GM18508 (cell line): Measurements from ENCODE around the gene C1QL4.
"Not testable (repeated sequence)": the region's sequence is repeated elsewhere in the genome, so short reads cannot be mapped to it uniquely, and the experiment has no call there.

Source experiments
- ATAC-seq: cut with Tn5 transposase; IDR thresholded peaks from one replicate; pipeline ENCODE4 v1.9.1; 2021; ENCODE audit warnings: moderate number of reproducible peaks; ENCODE audit not compliant: insufficient read depth, unreplicated experiment

The C1QL4 gene

GRCh38 chr12:49334681-49335080 is 2.3 kb downstream of the C1QL4 start:
- ATAC-seq: no peak

DNA sequence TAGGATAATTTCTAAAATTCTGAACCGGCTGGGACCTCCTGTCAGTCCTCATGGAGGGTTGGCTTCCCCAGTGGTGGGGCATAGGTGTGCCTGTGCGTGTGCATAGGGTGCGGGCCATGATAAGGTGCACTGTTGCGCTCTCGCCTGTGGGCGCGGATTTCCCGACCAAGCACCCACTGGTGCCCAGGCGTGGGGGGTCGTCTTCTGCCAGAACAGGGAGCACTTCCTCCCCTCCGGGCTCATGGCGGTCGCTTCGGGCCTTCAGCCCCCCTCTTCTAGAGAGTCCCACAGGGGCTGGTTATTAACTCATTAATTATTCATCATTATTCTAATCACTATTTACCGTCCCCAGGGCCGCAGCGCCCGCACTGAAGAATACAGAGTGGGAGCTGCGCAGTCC is 2.8 kb downstream of the C1QL4 start:
- no peak for ATAC-seq

GRCh38 chr12:49333778-49334177 is 3.2 kb downstream of the C1QL4 start:
- ATAC-seq: not testable (repeated sequence)

GRCh38 chr12:49332891-49333371 is 4.1 kb downstream of the C1QL4 start:
- no peak for ATAC-seq

GRCh38 chr12:49332441-49332861 is 4.5 kb downstream of the C1QL4 start:
- no peak for ATAC-seq

GRCh38 chr12:49331380-49332222 is 5.4 kb downstream of the C1QL4 start:
- ATAC-seq: no peak

DNA sequence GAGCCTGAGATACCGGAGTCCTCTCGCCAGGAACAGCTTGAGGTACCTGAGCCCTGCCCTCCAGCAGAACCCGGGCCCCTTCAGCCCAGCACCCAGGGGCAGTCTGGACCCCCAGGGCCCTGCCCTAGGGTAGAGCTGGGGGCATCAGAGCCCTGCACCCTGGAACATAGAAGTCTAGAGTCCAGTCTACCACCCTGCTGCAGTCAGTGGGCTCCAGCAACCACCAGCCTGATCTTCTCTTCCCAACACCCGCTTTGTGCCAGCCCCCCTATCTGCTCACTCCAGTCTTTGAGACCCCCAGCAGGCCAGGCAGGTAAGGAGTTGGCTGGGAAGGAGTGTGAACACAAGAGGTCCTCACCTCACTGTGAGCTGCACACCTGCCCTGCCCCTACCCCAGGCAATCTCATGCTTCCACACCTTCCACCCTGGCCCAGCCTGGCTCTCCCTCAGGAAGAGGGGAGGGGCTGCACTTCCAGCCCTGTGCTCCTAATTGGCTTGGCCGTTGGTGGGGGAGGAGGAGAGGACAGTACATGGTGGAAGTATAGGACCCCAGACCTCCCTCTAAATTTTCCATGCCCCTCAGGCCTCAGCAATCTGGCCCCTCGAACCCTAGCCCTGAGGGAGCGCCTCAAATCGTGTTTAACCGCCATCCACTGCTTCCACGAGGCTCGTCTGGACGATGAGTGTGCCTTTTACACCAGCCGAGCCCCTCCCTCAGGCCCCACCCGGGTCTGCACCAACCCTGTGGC is 6.2 kb downstream of the C1QL4 start:
- ATAC-seq: no peak

DNA sequence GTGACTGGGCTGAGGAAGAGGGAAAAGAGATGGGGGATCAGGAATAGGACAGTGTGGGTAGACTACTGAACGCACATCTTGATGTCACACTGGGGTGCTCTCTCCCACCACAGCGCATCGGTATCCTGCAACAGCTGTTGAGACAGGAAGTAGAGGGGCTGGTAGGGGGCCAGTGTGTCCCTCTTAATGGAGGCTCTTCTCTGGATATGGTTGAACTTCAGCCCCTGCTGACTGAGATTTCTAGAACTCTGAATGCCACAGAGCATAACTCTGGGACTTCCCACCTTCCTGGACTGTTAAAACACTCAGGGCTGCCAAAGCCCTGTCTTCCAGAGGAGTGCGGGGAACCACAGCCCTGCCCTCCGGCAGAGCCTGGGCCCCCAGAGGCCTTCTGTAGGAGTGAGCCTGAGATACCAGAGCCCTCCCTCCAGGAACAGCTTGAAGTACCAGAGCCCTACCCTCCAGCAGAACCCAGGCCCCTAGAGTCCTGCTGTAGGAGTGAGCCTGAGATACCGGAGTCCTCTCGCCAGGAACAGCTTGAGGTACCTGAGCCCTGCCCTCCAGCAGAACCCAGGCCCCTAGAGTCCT is 6.9 kb downstream of the C1QL4 start:
- ATAC-seq: no peak

DNA sequence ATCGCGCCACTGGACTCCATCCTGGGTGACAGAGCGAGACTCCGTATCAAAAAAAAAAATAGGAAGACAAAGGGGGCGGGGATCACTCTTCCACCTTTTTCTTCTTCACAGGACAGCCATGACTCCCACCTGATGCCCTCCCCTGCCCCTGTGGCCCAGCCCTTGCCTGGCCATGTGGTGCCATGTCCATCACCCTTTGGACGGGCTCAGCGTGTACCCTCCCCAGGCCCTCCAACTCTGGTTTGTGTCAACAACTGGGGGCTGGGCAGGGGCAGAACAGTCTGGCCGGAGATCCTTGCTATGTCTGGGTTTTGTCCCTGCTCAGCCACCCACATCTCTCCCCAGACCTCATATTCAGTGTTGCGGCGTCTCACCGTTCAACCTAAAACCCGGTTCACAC is 8.2 kb downstream of the C1QL4 start:
- ATAC-seq: no peak

DNA sequence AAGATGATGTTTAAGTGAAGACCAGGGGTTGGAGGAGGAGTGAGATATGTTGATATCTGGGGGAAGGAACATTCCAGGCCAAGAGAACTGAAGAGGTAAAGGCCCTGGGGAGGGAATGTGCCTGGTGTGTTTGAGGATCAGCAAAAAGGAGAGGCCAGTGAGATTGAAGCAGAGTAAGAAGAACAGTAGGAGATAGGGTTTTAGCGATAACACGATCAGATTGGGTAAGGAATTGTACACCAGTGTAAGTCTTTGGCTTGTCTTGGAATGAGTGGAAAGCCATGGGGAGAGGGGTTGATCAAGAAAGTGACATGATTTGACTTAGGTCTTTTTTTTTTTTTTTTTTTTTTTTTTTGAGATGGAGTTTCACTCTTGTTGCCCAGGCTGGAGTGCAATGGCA is 9.1 kb downstream of the C1QL4 start:
- ATAC-seq: no peak

DNA sequence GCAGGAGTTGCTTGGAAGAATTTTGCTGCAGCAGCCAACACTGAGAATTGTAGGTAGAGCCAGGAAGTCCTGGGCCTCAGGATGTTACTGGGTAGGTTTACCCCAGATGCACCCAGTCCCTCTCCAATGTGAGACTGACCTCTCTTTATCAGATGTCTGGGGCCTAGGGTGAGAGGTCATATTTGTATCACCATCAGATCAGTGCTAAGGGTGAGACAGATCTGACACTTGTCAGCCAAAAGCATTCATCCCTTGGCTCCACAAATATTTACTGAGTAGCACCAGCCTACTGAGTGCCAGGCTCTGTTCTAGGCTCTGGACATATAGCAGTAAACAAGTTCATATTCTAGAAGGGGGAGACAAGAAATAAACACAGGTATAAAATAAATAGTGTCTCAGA is 9.6 kb downstream of the C1QL4 start:
- no peak for ATAC-seq

DNA sequence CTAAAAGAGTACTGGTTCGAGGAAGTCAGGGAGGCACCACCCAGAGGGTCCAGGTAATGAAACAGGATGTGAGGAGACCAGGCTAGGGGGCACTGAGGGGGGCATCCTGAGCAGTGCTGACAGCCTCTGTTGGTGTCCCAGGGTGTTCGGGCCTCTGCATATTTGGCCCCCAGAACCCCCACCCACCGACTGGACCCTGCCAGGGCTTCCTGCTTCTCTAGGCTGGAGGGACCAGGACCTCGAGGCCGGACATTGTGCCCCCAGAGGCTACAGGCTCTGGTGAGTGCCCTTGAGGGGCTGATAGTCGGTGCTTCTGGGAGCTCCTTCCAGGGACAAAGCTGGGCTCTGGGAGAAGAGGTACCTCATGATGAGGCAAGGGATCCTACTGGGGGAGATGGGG is 11.4 kb downstream of the C1QL4 start:
- no peak for ATAC-seq

- no peak for ATAC-seq
These were observed 13.4 kb downstream of the C1QL4 start for GRCh38 chr12:49323524-49324097.

DNA sequence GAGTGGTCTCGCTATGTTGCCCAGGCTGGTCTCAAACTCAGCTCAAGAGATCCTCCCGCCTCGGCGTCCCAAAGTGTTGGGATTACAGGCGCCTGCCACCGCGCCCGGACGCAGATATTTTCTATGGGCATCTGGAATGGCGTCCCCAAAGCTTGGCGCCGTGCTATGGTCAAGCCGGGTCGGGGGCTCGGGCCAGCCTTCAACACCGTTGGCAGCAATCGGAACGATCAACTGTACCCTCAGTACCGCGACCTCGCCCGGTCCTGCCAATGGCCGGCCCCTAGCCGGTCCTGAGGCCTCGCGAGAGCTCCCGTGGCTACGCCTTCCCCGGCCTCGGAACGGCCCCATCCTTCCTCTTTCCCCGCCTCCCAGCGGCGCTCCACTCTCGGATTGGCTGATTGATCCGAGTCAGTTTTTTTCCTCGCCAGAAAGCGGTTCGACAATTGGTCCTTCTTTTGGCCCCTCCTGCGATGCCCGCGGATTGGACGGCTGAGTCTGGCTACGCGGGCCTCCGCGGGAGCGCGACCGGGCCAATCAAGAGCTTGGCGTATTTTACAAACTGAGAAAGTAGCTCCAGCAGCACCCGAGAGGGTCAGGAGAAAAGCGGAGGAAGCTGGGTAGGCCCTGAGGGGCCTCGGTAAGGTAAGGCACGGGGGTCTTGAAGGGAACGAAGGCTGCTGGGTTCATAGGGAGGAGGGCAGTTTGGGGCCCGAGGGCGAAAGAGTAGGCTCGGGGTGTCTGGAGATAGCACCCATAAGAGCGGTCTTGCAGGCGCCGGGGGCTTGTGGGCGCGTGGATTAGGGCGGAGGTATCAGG is 14.1 kb downstream of the C1QL4 start, which contains the start of gene TROAP:
Gene TROAP (plus strand): TSS at position 548 of the 816 bp plus-strand sequence. CDS start 354 bp downstream, outside the sequence.
- ATAC-seq: peak; percentile 85

DNA sequence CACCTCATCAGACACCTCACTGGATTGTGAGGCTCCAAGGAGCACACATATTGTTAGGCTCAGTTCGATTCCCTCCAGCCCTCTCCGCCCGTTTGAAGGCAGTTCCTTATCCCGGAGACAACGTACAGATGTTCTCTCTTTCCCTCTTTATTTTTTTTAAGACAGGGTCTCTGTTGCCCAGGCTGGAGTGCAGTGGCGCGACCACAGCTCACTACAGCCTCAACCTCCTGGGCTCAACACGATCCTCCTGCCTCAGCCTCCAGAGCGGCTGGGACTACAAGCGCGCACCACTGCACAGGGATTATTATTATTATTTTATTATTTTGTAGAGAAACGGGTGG is 14.7 kb downstream of the C1QL4 start:
- ATAC-seq: no peak

DNA sequence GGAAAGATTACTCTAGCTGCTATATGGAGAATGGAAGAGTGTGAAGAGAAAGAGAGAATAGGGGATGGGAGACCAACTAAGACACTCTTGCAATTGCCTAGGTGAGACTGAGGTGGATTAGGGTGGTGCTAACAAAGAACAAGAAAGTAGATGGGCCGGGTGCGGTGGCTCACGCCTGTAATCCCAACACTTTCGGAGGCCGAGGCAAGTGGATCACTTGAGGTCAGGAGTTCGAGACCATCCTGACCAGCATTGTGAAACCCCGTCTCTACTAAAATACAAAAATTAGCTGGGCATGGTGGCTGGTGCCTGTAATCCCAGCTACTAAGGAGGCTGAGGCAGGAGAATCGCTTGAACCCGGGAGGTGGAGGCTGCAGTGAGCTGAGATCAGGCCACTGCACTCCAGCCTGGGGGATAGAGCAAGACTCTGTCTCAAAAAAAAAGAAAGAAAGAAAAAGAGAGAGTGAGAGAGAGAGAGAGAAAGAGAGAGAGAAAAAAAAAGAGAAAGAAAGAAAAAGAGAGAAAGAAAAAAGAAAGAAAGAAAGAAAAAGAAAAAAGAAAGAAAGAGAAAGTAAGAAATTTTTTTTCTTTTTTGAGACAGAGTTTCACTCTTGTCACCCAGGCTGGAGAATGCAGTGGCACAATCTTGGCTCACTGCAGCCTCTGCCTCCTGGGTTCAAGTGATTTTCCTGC is 16.4 kb downstream of the C1QL4 start:
- ATAC-seq: not testable (repeated sequence)

DNA sequence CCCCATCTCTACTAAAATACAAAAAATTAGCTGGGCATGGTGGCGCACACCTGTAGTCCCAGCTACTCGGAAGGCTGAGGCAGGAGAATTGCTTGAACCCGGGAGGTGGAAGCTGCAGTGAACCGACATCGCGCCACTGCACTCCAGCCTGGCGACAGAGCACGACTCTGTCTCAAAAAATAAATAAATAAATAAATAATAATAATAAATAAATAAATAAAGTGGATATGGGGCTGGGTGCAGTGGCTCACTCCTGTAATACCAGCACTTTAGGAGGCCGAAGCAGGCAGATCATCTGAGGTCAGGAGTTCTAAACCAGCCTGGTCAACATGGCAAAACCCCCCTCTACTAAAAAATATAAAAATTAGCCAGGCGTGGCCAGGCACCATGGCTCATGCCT is 19.9 kb downstream of the C1QL4 start:
- not testable (repeated sequence) for ATAC-seq

DNA sequence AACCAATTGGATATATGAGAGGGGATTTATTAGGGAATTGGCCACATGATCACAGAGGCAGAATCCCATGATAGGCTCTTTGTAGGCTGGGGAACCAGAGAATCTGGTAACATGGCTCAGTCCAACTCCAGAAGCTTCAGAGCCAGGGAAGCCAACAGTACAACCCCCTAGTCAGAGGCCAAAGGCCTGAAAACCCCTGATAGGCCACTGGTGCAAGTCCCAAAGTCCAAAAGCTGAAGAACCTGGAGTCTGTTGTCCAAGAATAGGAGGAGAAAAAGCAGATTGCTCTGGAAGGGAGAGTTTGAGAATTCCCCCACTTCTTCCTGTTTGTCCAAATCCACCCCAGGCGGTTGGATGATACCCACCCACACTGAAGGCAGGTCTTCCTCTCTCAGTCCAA is 22.2 kb downstream of the C1QL4 start:
- no peak for ATAC-seq

GRCh38 chr12:49310451-49311000 is 26.5 kb downstream of the C1QL4 start:
- not testable (repeated sequence) for ATAC-seq
